Left lung (tissue), 10 donors: ENCODE results near the gene HDAC7. TPM values are rescaled to one million over a fixed set of nuclear protein-coding genes. Genes with fewer than 3 reads are reported as not detected.
A peak's percentile ranks its signal among the peaks of the same experiment; 100 is the strongest.

Experiments
- ATAC-seq: fragments of 200-7000 bp; cut with Tn5 transposase; one replicate; pipeline ENCODE4 v1.9.1; 2020; ENCODE audit warnings: moderate library complexity
- DNase-seq, 4 donors: peaks; one replicate each; pipeline ENCODE4 v3.0.0-alpha.2; 2013 to 2020
- H3K27ac ChIP-seq, 2 donors: fragments of 200-600 bp; sonication (generic) in 1 of 2; one replicate each; pipeline versions ENCODE4 v1.5.0 to v1.8.0; 2020 to 2021
- H3K27me3 ChIP-seq, 2 donors: fragments of 200-600 bp; sonication (generic) in 1 of 2; one replicate each; pipeline versions ENCODE4 v1.5.0 to v1.8.0; 2020 to 2021
- H3K36me3 ChIP-seq, 2 donors: fragments of 200-600 bp; sonication (generic) in 1 of 2; one replicate each; pipeline versions ENCODE4 v1.5.0 to v1.8.0; 2020 to 2021
- H3K4me1 ChIP-seq, 2 donors: fragments of 200-600 bp; one replicate each; pipeline ENCODE4 v1.8.0; 2021
- H3K4me3 ChIP-seq, 2 donors: fragments of 200-600 bp; sonication (generic) in 1 of 2; one replicate each; pipeline versions ENCODE4 v1.5.0 to v1.8.0; 2020 to 2021; ENCODE audit warnings: mild to moderate bottlenecking in 1 of 2
- H3K9me3 ChIP-seq, 2 donors: fragments of 200-600 bp; sonication (generic) in 1 of 2; one replicate each; pipeline versions ENCODE4 v1.5.0 to v1.8.0; 2020 to 2021
- CTCF ChIP-seq, 2 donors: fragments of 200-600 bp; sonication (generic) in 1 of 2; IDR thresholded peaks; one replicate each; pipeline versions ENCODE4 v1.5.0 to v1.8.0; 2021; ENCODE audit warnings: antibody characterized with exemption in 2 of 2
- intact Hi-C, 2 donors: fragments of 100-400 bp; cut with DNase I; formaldehyde crosslinking; loops; one replicate each; pipeline versions ENCODE4 v1.11.2 to v1.14.2; 2022
- polyA plus RNA-seq, 6 donors: library from polyadenylated mRNA; unstranded; fragments of 120-200 nt; gene quantifications; one replicate each; pipeline ENCODE4 v1.2.1, GENCODE V29; 2013; ENCODE audit not compliant: insufficient read length in 6 of 6
- total RNA-seq, 2 donors: library from RNA; stranded (reverse); fragmentation: NEBNext Ultra II Directional; extraction: Animal tissue kit (Norgen Biotek cat#: 25700); gene quantifications; one replicate each; pipeline ENCODE4 v1.2.1, GENCODE V29; 2021
- donor health status: DM: no; HTN: yes; CAD: no.
- donor health status: DM: no; HTN: no; CAD: no.

The HDAC7 gene
- total and polyA plus RNA-seq, 8 donors = 69.1 to 115 (median 84.1) TPM

DNA sequence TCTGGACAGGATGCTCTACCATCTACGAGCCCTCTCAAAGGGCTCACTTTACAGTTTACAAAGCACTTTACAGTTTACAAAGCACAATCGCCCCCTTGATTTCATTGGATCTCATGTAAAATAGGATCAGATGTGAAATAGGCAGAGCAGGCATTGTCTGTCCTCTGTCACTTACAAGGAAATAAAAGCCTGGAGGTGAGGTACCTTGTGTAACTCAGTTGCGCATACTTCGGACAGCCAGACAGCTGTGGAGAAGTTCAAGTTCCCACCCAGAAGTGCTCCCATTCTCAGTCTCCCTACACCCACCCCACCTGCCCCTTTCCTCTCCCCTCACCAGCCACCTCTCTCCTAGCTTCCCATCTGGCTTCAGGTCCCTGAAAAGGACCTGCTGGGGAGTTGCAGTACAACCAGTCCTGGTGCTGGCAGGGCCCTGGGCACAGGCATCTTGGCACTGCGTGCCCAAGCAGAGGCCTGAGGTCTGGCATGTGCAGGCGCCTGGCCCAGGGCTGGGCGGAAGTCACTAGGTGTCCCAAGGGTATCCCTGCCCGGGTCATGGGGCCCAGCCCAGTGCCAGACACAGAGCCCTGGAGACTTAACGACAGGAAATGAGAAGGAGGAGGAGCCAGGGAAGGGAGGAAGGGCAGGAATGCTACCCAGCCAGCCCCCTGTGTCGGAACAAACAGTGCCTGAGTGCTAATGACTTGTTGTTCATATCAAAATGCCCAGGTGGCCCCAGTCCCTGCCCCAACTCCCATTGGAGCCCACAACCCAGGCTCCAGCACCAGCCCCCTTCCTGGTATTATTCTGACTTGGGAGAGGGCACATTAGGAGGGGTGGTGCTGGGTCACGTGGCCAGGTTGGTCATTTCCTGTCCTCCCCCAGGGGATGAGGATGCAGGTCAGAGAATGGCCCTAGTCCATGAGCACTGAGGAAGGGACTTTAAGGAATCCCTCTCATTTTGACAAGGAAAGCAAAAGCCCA lies 66.4 kb downstream of the HDAC7 start:
- intact Hi-C loops = no loop called here
- no peaks in the 10 kb centered on the region for H3K9me3 ChIP-seq
- peaks cover 0 to 16% of the 10 kb centered on the region in 2 donors for H3K36me3 ChIP-seq
- ATAC-seq = peak; percentile 62
- peak overlapping the region; percentile 69 to 72 for H3K27ac ChIP-seq
- no peak for TF ChIP-seq CTCF (IDR thresholded peaks at IDR 0.05)
- no peak overlapping the region for H3K4me3 ChIP-seq
- DNase-seq = peak in 3 of 4 donors; percentile 64 to 91 (median 77)
- no peaks in the 10 kb centered on the region for H3K27me3 ChIP-seq
- peaks cover 29 to 62% of the 10 kb centered on the region in 2 donors for H3K4me1 ChIP-seq

- intact Hi-C loops = no loop called here
- H3K27me3 ChIP-seq = no peaks in the 10 kb centered on the region
- no peak for ATAC-seq
- DNase-seq = no peak
- peaks cover 29 to 54% of the 10 kb centered on the region in 2 donors for H3K4me1 ChIP-seq
- H3K36me3 ChIP-seq = peaks cover 0 to 23% of the 10 kb centered on the region in 2 donors
- no peak for TF ChIP-seq CTCF (IDR thresholded peaks at IDR 0.05)
- H3K4me3 ChIP-seq = no peak overlapping the region
- H3K27ac ChIP-seq = peak overlapping the region in 1 of 2 donors; percentile 72
- H3K9me3 ChIP-seq = no peaks in the 10 kb centered on the region
Measured at GRCh38 chr12:47752552-47752951, 67.2 kb downstream of the HDAC7 start.

GRCh38 chr12:47752121-47752520 lies 67.6 kb downstream of the HDAC7 start:
- intact Hi-C loops = no loop called here

GRCh38 chr12:47751561-47751960 lies 68.1 kb downstream of the HDAC7 start:
- no peak for TF ChIP-seq CTCF (IDR thresholded peaks at IDR 0.05)
- DNase-seq (no peak), ATAC-seq (no peak)
- H3K4me1 ChIP-seq = peaks cover 29 to 46% of the 10 kb centered on the region in 2 donors
- intact Hi-C loops = no loop called here
- no peaks in the 10 kb centered on the region for H3K27me3 ChIP-seq
- no peak overlapping the region for H3K4me3 ChIP-seq
- no peaks in the 10 kb centered on the region for H3K9me3 ChIP-seq
- peaks cover 0 to 28% of the 10 kb centered on the region in 2 donors for H3K36me3 ChIP-seq
- H3K27ac ChIP-seq = no peak overlapping the region

More at GRCh38 chr12:47752121-47752520, 67.6 kb downstream of the HDAC7 start:
- TF ChIP-seq CTCF (IDR thresholded peaks at IDR 0.05) = no peak
- no peak overlapping the region for H3K4me3 ChIP-seq
- ATAC-seq (no peak), DNase-seq (no peak)
- peaks cover 0 to 27% of the 10 kb centered on the region in 2 donors for H3K36me3 ChIP-seq
- no peaks in the 10 kb centered on the region for H3K9me3 ChIP-seq
- peak overlapping the region in 1 of 2 donors; percentile 72 for H3K27ac ChIP-seq
- H3K27me3 ChIP-seq = no peaks in the 10 kb centered on the region
- peaks cover 29 to 51% of the 10 kb centered on the region in 2 donors for H3K4me1 ChIP-seq

DNA sequence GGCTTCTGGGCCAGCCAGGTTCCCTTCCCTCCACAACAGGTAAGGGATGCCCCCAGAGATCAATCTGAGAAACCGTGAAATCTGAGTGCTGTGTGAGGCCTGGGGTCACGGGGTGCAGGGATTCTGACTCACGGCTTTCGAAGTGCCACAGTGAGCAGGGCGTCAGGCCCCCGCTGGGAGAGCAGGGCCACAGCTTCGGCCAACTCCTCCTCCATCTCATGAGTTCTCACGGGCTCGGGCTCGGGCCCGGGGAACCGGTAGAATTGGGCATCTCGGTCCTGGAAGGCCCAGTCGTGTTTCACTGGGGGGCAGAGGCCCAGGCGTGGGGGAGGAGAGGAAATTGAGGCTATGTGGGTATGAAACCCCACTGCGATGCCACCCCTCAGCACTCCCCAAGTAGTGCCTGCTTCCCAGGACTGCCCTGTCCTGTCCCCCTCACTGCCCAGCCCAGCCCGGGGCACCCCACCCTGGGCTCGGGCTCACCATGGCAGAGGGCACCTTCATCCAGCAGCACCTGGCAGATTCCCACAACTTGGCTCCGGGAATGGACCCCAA lies 68.7 kb downstream of the HDAC7 start:
- Histone ChIP-seq H3K27me3 (no peaks in the 10 kb centered on the region), H3K4me1 (peaks cover 29 to 41% of the 10 kb centered on the region in 2 donors), H3K9me3 (no peaks in the 10 kb centered on the region), H3K36me3 (peaks cover 0 to 28% of the 10 kb centered on the region in 2 donors), H3K27ac (no peak overlapping the region), H3K4me3 (no peak overlapping the region)
- DNase-seq (no peak), ATAC-seq (no peak)
- intact Hi-C loops = no loop called here
- no peak for TF ChIP-seq CTCF (IDR thresholded peaks at IDR 0.05)
